Osteocyte (in vitro differentiated cells): ENCODE data around the gene PHF19. TPM values are rescaled to one million over a fixed set of nuclear protein-coding genes. Genes with fewer than 3 reads are reported as not detected.

ENCODE experiments used
- DNase-seq: peaks from one replicate; pipeline ENCODE4 v3.0.0; 2021; ENCODE audit warnings: mixed read lengths; ENCODE audit not compliant: unreplicated experiment; ENCODE audit errors: extremely low spot score
- H3K27ac Mint-ChIP-seq: one replicate; pipeline ENCODE4 v1.8.0; 2021; ENCODE audit warnings: mild to moderate bottlenecking, mixed read lengths; ENCODE audit not compliant: unreplicated experiment
- H3K27me3 Mint-ChIP-seq: one replicate; pipeline ENCODE4 v1.8.0; 2021; ENCODE audit warnings: mixed read lengths; ENCODE audit not compliant: unreplicated experiment
- H3K36me3 Mint-ChIP-seq: one replicate; pipeline ENCODE4 v1.8.0; 2021; ENCODE audit warnings: mixed read lengths; ENCODE audit not compliant: unreplicated experiment
- H3K4me1 Mint-ChIP-seq: one replicate; pipeline ENCODE4 v1.8.0; 2021; ENCODE audit warnings: mixed read lengths; ENCODE audit not compliant: unreplicated experiment
- H3K4me3 Mint-ChIP-seq: one replicate; pipeline ENCODE4 v1.8.0; 2021; ENCODE audit warnings: mild to moderate bottlenecking, moderate library complexity, mixed read lengths; ENCODE audit not compliant: unreplicated experiment
- H3K9me3 Mint-ChIP-seq: one replicate; pipeline ENCODE4 v1.8.0; 2021; ENCODE audit warnings: mixed read lengths; ENCODE audit not compliant: unreplicated experiment
- CTCF ChIP-seq: fragments of 200-600 bp; sonication (generic); IDR thresholded peaks from 2 replicates; pipeline ENCODE4 v1.5.0; 2021; ENCODE audit warnings: antibody characterized with exemption, mild to moderate bottlenecking, moderate library complexity
- total RNA-seq: library from RNA; stranded (reverse); gene quantifications from 2 replicates; pipeline ENCODE4 v1.2.1, GENCODE V29; 2021

PHF19 gene
- total RNA-seq, 1 donor from 2014 or later: 194 TPM

DNA sequence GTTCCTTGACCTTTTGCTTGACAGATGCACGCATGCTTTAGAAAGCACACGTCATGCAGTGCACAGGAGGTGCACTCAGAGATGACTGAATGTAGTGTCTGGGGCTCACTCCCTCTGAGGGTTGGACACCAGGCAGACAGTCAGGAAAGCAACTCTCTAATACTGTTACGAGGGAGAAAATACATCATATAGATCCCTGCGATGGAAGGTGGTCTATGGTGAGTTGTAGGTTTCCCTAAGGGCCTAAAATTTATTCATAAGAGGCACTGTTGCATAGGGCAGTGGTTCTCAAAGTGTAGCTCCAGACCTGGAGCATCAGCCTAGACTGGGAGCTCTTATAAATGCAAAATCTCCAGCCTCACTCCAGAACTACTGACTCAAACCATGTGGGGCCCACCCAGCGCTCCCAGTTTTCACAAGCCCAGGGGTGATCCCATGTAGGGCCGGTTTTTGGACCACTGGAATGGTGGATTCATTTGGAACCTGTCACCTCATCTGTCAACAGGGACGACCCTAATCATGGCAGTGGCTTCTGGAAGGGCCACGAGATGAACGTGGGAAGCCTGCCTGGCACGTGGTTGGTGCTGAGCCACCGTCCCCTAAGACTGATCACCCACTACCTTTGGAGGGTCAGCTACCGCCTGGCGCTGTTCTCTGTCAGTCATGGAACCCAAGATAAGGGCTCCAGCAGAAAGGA, 16.8 kb upstream of the PHF19 start:
- TF ChIP-seq CTCF: no peak
- Mint-ChIP-seq H3K36me3 (no peaks in the 10 kb centered on the region), H3K4me1 (peaks cover 31% of the 10 kb centered on the region), H3K4me3 (no peak overlapping the region), H3K9me3 (no peaks in the 10 kb centered on the region), H3K27me3 (no peaks in the 10 kb centered on the region), H3K27ac (no peak overlapping the region)
- DNase-seq: no peak

DNA sequence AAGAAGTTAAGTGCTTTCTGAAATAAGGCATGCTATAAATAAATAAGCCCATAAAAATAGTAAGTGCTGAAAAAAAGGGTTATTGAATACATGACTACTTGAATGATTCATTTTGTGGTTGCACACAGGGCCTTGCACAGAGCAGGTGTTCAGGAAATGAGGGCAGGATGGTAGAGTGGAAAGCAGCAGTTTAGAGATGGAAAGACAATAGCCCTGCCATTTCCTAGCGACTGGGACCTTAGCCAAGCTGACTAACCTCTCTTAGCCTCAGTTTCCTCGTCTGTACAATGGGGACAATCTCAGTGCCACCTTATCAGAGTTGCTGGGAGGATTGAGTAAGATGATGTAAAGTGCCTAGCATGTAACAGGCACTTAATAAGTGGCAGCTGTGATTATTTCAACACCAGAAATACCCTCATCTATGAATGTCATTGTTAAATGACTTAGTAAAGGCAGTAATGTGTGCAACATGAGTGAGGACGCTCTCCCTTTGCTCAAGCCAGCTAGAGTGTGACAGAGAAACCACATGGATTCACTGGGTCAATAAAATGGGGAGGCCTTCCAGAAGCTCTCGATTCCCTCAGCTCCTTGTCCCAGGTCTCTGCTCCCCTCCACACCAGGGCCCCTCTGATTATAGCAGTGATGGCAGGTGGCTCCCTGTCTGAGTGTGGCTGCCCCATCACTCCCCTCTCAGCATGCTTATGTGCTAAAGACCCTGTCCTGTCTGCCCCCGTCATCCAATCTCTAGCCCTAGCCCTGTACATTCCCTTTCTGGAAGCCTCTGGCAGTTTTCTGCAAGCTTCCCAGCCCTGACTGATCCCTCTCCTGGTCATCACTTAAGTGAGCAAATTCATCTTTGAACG, 16.0 kb upstream of the PHF19 start:
- no peak overlapping the region for H3K27ac Mint-ChIP-seq
- TF ChIP-seq CTCF: no peak
- H3K4me3 Mint-ChIP-seq: no peak overlapping the region
- H3K36me3 Mint-ChIP-seq: no peaks in the 10 kb centered on the region
- no peak for DNase-seq
- H3K27me3 Mint-ChIP-seq: no peaks in the 10 kb centered on the region
- H3K9me3 Mint-ChIP-seq: no peaks in the 10 kb centered on the region
- H3K4me1 Mint-ChIP-seq: peaks cover 31% of the 10 kb centered on the region

DNA sequence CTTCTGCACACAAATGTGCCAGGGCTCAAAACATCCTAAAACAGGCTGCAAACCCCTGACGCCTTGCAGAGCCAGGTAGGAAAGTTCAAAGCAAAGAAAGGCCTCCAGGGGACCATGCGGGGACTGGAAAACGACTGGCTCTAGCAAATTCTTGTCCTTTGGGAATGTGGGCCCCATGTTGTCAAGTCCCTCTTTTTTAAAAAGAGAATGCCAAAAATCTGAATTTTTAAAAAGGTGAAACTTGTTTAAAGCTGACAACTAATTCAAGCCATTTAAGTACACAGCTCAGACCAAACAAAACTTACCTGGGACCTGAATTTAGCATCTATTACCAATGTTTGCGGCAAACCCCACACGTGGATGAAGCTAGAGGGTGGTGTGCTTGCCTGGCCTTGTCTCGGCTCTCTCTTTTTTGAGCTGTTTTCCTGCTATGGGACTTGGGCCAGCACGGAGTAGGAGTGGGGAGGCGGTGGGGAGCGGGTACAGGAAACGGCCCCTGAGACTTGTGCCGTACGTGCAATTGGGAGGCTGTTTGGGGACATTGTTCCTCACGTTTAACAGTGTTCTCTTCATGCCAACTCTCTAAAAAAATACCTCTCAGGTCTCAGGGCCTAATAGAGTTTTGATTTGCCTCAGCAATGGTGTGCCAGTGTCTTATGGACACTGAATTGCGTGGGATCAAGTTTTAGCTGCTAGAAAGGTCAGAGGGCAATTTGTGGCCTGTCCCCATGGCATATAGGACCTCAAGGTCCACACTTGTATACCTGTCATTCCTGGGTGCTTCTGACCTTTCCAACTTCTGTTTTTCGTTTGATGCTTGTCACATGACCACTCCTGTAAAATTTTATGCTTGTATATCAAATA, 15.1 kb upstream of the PHF19 start:
- Mint-ChIP-seq H3K9me3 (no peaks in the 10 kb centered on the region), H3K36me3 (no peaks in the 10 kb centered on the region), H3K27ac (no peak overlapping the region), H3K27me3 (no peaks in the 10 kb centered on the region), H3K4me3 (no peak overlapping the region), H3K4me1 (peaks cover 29% of the 10 kb centered on the region)
- TF ChIP-seq CTCF: no peak
- no peak for DNase-seq

GRCh38 chr9:120891245-120891883, 14.4 kb upstream of the PHF19 start:
- no peaks in the 10 kb centered on the region for H3K9me3 Mint-ChIP-seq
- no peak for DNase-seq
- no peak overlapping the region for H3K4me3 Mint-ChIP-seq
- TF ChIP-seq CTCF: no peak
- peaks cover 29% of the 10 kb centered on the region for H3K4me1 Mint-ChIP-seq
- no peaks in the 10 kb centered on the region for H3K36me3 Mint-ChIP-seq
- H3K27me3 Mint-ChIP-seq: no peaks in the 10 kb centered on the region
- no peak overlapping the region for H3K27ac Mint-ChIP-seq
